ENCODE data around the gene CGB8.

DNA sequence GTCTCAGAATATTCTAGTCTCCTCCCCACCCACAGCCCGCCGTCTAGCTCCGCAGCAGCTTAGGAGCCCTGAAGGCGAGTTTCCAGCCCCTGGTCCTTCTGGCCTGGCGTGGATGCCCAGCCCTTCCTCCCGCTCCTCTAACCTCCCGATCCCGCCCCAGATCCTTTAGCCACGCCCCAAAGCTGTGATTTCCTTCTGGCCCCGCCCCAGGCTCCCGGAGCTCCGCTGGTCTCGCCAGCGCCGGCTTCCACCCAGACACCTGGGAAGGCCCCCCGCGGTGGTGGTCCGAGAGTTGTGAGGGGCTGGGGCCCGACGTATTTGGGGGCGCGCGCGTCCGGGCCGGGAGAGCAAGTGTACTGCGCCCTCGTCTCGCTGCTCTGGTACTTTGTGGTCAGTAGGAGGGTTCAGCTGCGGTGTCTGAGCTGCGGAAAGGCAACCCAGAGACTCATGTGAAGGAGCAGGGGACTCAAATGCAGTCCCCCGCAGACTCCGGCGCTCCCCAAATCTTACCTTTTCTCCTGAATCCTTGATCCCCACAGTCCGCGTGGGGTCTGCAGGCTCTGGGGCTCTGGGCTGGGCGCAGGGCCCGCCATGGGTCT, 8.8 kb upstream of the CGB8 start, which contains the start of gene CGB7:
- no peak for TF ChIP-seq EZH2 (IDR thresholded peaks at IDR 0.05; ENCODE audit: low read length)
- TF ChIP-seq, protein P1, sequence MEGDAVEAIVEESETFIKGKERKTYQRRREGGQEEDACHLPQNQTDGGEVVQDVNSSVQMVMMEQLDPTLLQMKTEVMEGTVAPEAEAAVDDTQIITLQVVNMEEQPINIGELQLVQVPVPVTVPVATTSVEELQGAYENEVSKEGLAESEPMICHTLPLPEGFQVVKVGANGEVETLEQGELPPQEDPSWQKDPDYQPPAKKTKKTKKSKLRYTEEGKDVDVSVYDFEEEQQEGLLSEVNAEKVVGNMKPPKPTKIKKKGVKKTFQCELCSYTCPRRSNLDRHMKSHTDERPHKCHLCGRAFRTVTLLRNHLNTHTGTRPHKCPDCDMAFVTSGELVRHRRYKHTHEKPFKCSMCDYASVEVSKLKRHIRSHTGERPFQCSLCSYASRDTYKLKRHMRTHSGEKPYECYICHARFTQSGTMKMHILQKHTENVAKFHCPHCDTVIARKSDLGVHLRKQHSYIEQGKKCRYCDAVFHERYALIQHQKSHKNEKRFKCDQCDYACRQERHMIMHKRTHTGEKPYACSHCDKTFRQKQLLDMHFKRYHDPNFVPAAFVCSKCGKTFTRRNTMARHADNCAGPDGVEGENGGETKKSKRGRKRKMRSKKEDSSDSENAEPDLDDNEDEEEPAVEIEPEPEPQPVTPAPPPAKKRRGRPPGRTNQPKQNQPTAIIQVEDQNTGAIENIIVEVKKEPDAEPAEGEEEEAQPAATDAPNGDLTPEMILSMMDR (optimal IDR thresholded peaks at IDR 0.05 in 1 of 3, IDR thresholded peaks at IDR 0.05 in 1 of 3, conservative IDR thresholded peaks at IDR 0.05 in 1 of 3; ENCODE audit: extremely low read depth in 1 of 3, insufficient read depth in 2 of 3, low read length in 3 of 3) = no peak

Data from keratinocyte (primary cell).